MM.1S (cell line): ENCODE results near the gene SART3.

Experiments used
- DNase-seq: peaks from one replicate; pipeline ENCODE4 v3.0.0-alpha.2; 2015
- H2AFZ ChIP-seq: fragments of 300-600 bp; sonication (generic); 2 replicates; pipeline ENCODE4 v1.6.0; 2016; ENCODE audit warnings: antibody characterized with exemption, low read length
- H3F3A ChIP-seq: fragments of 300-600 bp; sonication (generic); 2 replicates; pipeline ENCODE4 v1.6.1; 2016; ENCODE audit warnings: mild to moderate bottlenecking, antibody characterized with exemption, low read length, moderate library complexity, mixed read lengths; ENCODE audit not compliant: insufficient read depth
- H3K27ac ChIP-seq: fragments of 300-600 bp; sonication (generic); 2 replicates; pipeline ENCODE4 v1.5.1; 2016; ENCODE audit warnings: mild to moderate bottlenecking, low read length
- H3K27me3 ChIP-seq: fragments of 300-600 bp; sonication (generic); replicated peaks from 2 replicates; pipeline ENCODE4 v1.6.0; 2016; ENCODE audit warnings: low read length; ENCODE audit not compliant: insufficient read depth
- H3K36me3 ChIP-seq: fragments of 300-600 bp; sonication (generic); replicated peaks from 2 replicates; pipeline ENCODE4 v1.6.1; 2016; ENCODE audit warnings: mild to moderate bottlenecking, low read length, mixed read lengths; ENCODE audit not compliant: insufficient read depth
- H3K4me1 ChIP-seq: fragments of 300-600 bp; sonication (generic); 2 replicates; pipeline ENCODE4 v1.6.1; 2016; ENCODE audit warnings: low read length, mixed read lengths
- H3K4me2 ChIP-seq: fragments of 300-600 bp; sonication (generic); 2 replicates; pipeline ENCODE4 v1.6.0; 2016; ENCODE audit warnings: low read depth, low read length
- H3K4me3 ChIP-seq: fragments of 300-600 bp; sonication (generic); 2 replicates; pipeline ENCODE4 v1.5.1; 2016; ENCODE audit warnings: low read length, mixed read lengths
- H3K79me2 ChIP-seq: fragments of 300-600 bp; sonication (generic); 2 replicates; pipeline ENCODE4 v1.6.1; 2016; ENCODE audit warnings: mixed run types, low read length, mixed read lengths
- H3K9ac ChIP-seq: fragments of 300-600 bp; sonication (generic); 2 replicates; pipeline ENCODE4 v1.6.1; 2016; ENCODE audit warnings: low read length, mixed read lengths
- H3K9me2 ChIP-seq: fragments of 300-600 bp; sonication (generic); replicated peaks from 2 replicates; pipeline ENCODE4 v1.6.1; 2016; ENCODE audit warnings: mild to moderate bottlenecking, low read length, mixed read lengths; ENCODE audit not compliant: insufficient read depth
- H3K9me3 ChIP-seq: fragments of 300-600 bp; sonication (generic); replicated peaks from 2 replicates; pipeline ENCODE4 v1.6.1; 2016; ENCODE audit warnings: mild to moderate bottlenecking, low read length, mixed read lengths; ENCODE audit not compliant: insufficient read depth
- H4K20me1 ChIP-seq: fragments of 300-600 bp; sonication (generic); 2 replicates; pipeline ENCODE4 v1.6.1; 2016; ENCODE audit warnings: mild to moderate bottlenecking, low read length, moderate library complexity, mixed read lengths; ENCODE audit not compliant: insufficient read depth
- CTCF ChIP-seq: fragments of 300-600 bp; sonication (generic); IDR thresholded peaks from 2 replicates; pipeline ENCODE4 v1.5.1; 2016; ENCODE audit warnings: antibody characterized with exemption, low read length, mixed read lengths
- EZH2 ChIP-seq: fragments of 300-600 bp; sonication (generic); optimal IDR thresholded peaks from 2 replicates; pipeline ENCODE3; 2017; ENCODE audit warnings: low read depth, mild to moderate bottlenecking, antibody characterized with exemption, low read length, mixed read lengths
- EZH2phosphoT487 ChIP-seq: fragments of 300-600 bp; sonication (generic); IDR thresholded peaks from 2 replicates; pipeline ENCODE4 v1.6.1; 2018; ENCODE audit warnings: antibody characterized with exemption, low read length

Gene SART3

GRCh38 chr12:108562348-108563135 is 1.6 kb upstream of the SART3 start, which contains the start of gene ISCU:
Gene ISCU, plus strand, starts transcription at chr12:108562596. Its CDS starts 27 bp downstream, at chr12:108562623.
- Histone ChIP-seq H3K9me3 (no peaks in the 10 kb centered on the region), H3K27me3 (no peaks in the 10 kb centered on the region), H3K27ac (peak within 1 kb of the TSS; percentile 100), H3K9me2 (no peaks in the 10 kb centered on the region), H3F3A (peaks cover 60% of the 10 kb centered on the region), H3K9ac (peak within 1 kb of the TSS; percentile 98), H4K20me1 (peaks cover 11% of the 10 kb centered on the region; the same call in 1 of the 2 replicates), H2AFZ (peak within 1 kb of the TSS; percentile 85), H3K4me1 (peaks cover 42% of the 10 kb centered on the region), H3K36me3 (no peaks in the 10 kb centered on the region; the same call in 1 of the 2 replicates), H3K79me2 (peaks cover 81% of the 10 kb centered on the region), H3K4me2 (peak within 1 kb of the TSS; percentile 96), H3K4me3 (peak within 1 kb of the TSS; percentile 98)
- TF ChIP-seq EZH2phosphoT487 (no peak), CTCF (no peak), EZH2 (no peak)
- DNase-seq, result peak; percentile 98

GRCh38 chr12:108561852-108562347 is 927 bp upstream of the SART3 start:
- Histone ChIP-seq H3K27me3 (no peaks in the 10 kb centered on the region), H3K4me1 (peaks cover 36% of the 10 kb centered on the region), H4K20me1 (peaks cover 14% of the 10 kb centered on the region), H3K9me3 (no peaks in the 10 kb centered on the region), H3K27ac (peak overlapping the region; percentile 84), H2AFZ (peak overlapping the region; percentile 85), H3K4me2 (peak overlapping the region; percentile 96), H3K4me3 (peak overlapping the region; percentile 98), H3K79me2 (peaks cover 83% of the 10 kb centered on the region), H3F3A (peaks cover 54% of the 10 kb centered on the region), H3K9ac (peak overlapping the region; percentile 98), H3K9me2 (no peaks in the 10 kb centered on the region), H3K36me3 (no peaks in the 10 kb centered on the region; the same call in 1 of the 2 replicates)
- TF ChIP-seq EZH2 (no peak), EZH2phosphoT487 (no peak), CTCF (no peak)
- DNase-seq, result no peak

GRCh38 chr12:108560321-108560721 is 652 bp downstream of the SART3 start:
- DNase-seq, result no peak
- Histone ChIP-seq H3K9me3 (no peaks in the 10 kb centered on the region), H3K9me2 (no peaks in the 10 kb centered on the region), H3K4me3 (peak overlapping the region; percentile 98), H3F3A (peaks cover 38% of the 10 kb centered on the region), H2AFZ (no peak overlapping the region), H3K4me2 (peak overlapping the region; percentile 96), H3K9ac (peak overlapping the region; percentile 98), H3K79me2 (peaks cover 90% of the 10 kb centered on the region), H3K36me3 (no peaks in the 10 kb centered on the region; the same call in 1 of the 2 replicates), H3K27me3 (no peaks in the 10 kb centered on the region), H4K20me1 (peaks cover 30% of the 10 kb centered on the region), H3K4me1 (peaks cover 25% of the 10 kb centered on the region), H3K27ac (peak overlapping the region; percentile 84)
- TF ChIP-seq EZH2, result no peak
- no peak for TF ChIP-seq CTCF
- TF ChIP-seq EZH2phosphoT487, result no peak
